HEK293 (cell line): ENCODE data around the gene GPR4.

Experiments used
- BCL11A ChIP-seq: fragments of 450-650 bp; formaldehyde crosslinking; IDR thresholded peaks from 2 replicates; pipeline ENCODE4 v1.5.1; 2016; ENCODE audit warnings: low read depth, missing biosample characterization, missing genetic modification characterization
- FEZF1 ChIP-seq: fragments of 450-650 bp; formaldehyde crosslinking; IDR thresholded peaks from 2 replicates; pipeline ENCODE4 v1.5.1; 2016; ENCODE audit warnings: missing biosample characterization, missing genetic modification characterization
- HOXC10 ChIP-seq: sonication (generic); formaldehyde crosslinking; IDR thresholded peaks from 2 replicates; pipeline ENCODE4 v1.8.1; 2023; ENCODE audit warnings: mild to moderate bottlenecking, missing genetic modification reagents
- HOXD13 ChIP-seq: sonication (generic); formaldehyde crosslinking; IDR thresholded peaks from 2 replicates; pipeline ENCODE4 v1.8.0; 2022; ENCODE audit warnings: missing genetic modification reagents, borderline replicate concordance
- OVOL3 ChIP-seq: fragments of 450-650 bp; formaldehyde crosslinking; IDR thresholded peaks from 2 replicates; pipeline ENCODE4 v1.5.1; 2016; ENCODE audit warnings: missing biosample characterization, missing genetic modification characterization
- ZBTB6 ChIP-seq: fragments of 450-650 bp; formaldehyde crosslinking; IDR thresholded peaks from 2 replicates; pipeline ENCODE4 v1.5.1; 2017; ENCODE audit warnings: missing biosample characterization, missing genetic modification characterization
- ZFHX2 ChIP-seq: fragments of 450-650 bp; formaldehyde crosslinking; conservative IDR thresholded peaks from 2 replicates; pipeline ENCODE4 v1.5.1; 2016; ENCODE audit warnings: missing biosample characterization, missing genetic modification characterization
- ZNF114 ChIP-seq: fragments of 450-650 bp; formaldehyde crosslinking; IDR thresholded peaks from 2 replicates; pipeline ENCODE4 v1.5.0; 2017; ENCODE audit warnings: missing biosample characterization, missing genetic modification characterization
- ZNF121 ChIP-seq: fragments of 450-650 bp; formaldehyde crosslinking; IDR thresholded peaks from 2 replicates; pipeline ENCODE4 v1.5.1; 2016; ENCODE audit warnings: missing biosample characterization, missing genetic modification characterization
- ZNF302 ChIP-seq: fragments of 450-650 bp; formaldehyde crosslinking; IDR thresholded peaks from 2 replicates; pipeline ENCODE4 v1.5.1; 2016; ENCODE audit warnings: missing biosample characterization, missing genetic modification characterization, low read depth
- ZNF37A ChIP-seq: fragments of 450-650 bp; IDR thresholded peaks from 2 replicates; pipeline ENCODE4 v1.5.1; 2018; ENCODE audit warnings: missing biosample characterization, missing genetic modification characterization
- ZNF391 ChIP-seq: fragments of 450-650 bp; formaldehyde crosslinking; IDR thresholded peaks from 2 replicates; pipeline ENCODE4 v1.5.1; 2016; ENCODE audit warnings: low read depth, missing biosample characterization, missing genetic modification characterization, borderline replicate concordance
- ZNF423 ChIP-seq: fragments of 450-650 bp; formaldehyde crosslinking; IDR thresholded peaks from 2 replicates; pipeline ENCODE4 v1.5.1; 2016; ENCODE audit warnings: missing biosample characterization, missing genetic modification characterization
- ZNF433 ChIP-seq: fragments of 450-650 bp; formaldehyde crosslinking; IDR thresholded peaks from 2 replicates; pipeline ENCODE4 v1.5.1; 2016; ENCODE audit warnings: missing biosample characterization, missing genetic modification characterization, low read depth
- ZNF48 ChIP-seq: fragments of 450-650 bp; formaldehyde crosslinking; IDR thresholded peaks from 2 replicates; pipeline ENCODE4 v1.5.1; 2016; ENCODE audit warnings: missing biosample characterization, missing genetic modification characterization
- ZNF621 ChIP-seq: fragments of 450-650 bp; formaldehyde crosslinking; IDR thresholded peaks from 2 replicates; pipeline ENCODE4 v1.5.1; 2017; ENCODE audit warnings: missing biosample characterization, missing genetic modification characterization
- ZNF623 ChIP-seq: fragments of 450-650 bp; formaldehyde crosslinking; IDR thresholded peaks from 2 replicates; pipeline ENCODE4 v1.5.1; 2016; ENCODE audit warnings: missing biosample characterization, missing genetic modification characterization
- ZNF626 ChIP-seq: fragments of 450-650 bp; sonication (Bioruptor Pico); formaldehyde crosslinking; IDR thresholded peaks from 2 replicates; pipeline ENCODE4 v1.5.1; 2018; ENCODE audit warnings: missing biosample characterization, missing genetic modification characterization, inconsistent platforms
- ZNF654 ChIP-seq: fragments of 450-650 bp; formaldehyde crosslinking; IDR thresholded peaks from 2 replicates; pipeline ENCODE4 v1.5.1; 2016; ENCODE audit warnings: low read depth, missing biosample characterization, missing genetic modification characterization
- ZNF704 ChIP-seq: fragments of 450-650 bp; formaldehyde crosslinking; IDR thresholded peaks from 2 replicates; pipeline ENCODE4 v1.5.1; 2016; ENCODE audit warnings: missing biosample characterization, missing genetic modification characterization
- TF ChIP-seq, protein P1 (sequence below): fragments of 450-650 bp; formaldehyde crosslinking; IDR thresholded peaks from 2 replicates; pipeline ENCODE4 v1.5.1; 2016; ENCODE audit warnings: missing biosample characterization, missing genetic modification characterization, borderline replicate concordance
- TF ChIP-seq, protein P2 (sequence below): fragments of 450-650 bp; formaldehyde crosslinking; IDR thresholded peaks from 2 replicates; pipeline ENCODE4 v1.5.1; 2016; ENCODE audit warnings: missing biosample characterization, missing genetic modification characterization, borderline replicate concordance
- TF ChIP-seq, protein P3 (sequence below): fragments of 450-650 bp; formaldehyde crosslinking; IDR thresholded peaks from 2 replicates; pipeline ENCODE4 v1.5.1; 2017; ENCODE audit warnings: missing biosample characterization, mild to moderate bottlenecking, missing genetic modification characterization, moderate library complexity
- TF ChIP-seq, protein P4 (sequence below): fragments of 450-650 bp; formaldehyde crosslinking; IDR thresholded peaks from 2 replicates; pipeline ENCODE4 v1.5.1; 2016; ENCODE audit warnings: missing biosample characterization, missing genetic modification characterization
- TF ChIP-seq, protein P5 (sequence below): fragments of 450-650 bp; formaldehyde crosslinking; IDR thresholded peaks from 2 replicates; pipeline ENCODE4 v1.5.1; 2016; ENCODE audit warnings: missing biosample characterization, missing genetic modification characterization
- TF ChIP-seq, protein P6 (sequence below): fragments of 450-650 bp; IDR thresholded peaks from 2 replicates; pipeline ENCODE4 v1.5.1; 2018; ENCODE audit warnings: missing biosample characterization, mild to moderate bottlenecking, missing genetic modification characterization

Gene GPR4

DNA sequence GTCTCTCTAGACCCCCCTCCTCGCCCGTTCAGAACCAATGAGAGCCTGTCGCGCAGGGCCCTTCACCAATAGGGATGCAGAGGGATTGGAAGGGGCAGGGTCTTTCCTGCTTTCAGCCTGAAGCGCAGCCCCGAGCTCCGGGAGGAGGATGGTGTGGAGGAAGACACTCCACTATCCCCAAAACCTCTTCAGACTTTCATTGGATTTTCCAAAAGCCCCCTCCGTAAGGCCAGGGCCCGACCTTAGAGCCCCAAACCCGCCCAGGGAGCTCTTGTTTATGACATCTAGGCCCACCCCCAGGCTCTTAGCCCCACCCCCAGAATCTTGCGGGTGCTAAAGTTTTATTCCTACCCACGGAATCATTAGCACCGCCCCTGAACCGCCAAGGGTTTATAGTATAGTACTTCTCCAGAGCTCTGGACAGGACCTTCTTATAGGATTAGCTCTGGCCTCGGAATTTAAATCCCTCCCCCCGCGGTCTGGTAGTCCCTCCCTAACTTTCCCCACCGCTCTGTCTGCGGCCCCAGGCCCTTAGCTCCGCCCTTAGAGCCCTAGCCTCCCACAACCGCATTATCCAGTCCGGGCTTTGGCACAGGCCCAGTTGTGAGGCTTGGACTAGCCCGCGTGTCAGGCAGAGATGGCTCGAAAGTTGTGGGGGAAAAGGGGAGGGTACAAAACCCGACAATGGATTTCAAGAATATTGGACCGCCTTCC, 43.8 kb upstream of the GPR4 start (continued):
- TF ChIP-seq, protein P1, sequence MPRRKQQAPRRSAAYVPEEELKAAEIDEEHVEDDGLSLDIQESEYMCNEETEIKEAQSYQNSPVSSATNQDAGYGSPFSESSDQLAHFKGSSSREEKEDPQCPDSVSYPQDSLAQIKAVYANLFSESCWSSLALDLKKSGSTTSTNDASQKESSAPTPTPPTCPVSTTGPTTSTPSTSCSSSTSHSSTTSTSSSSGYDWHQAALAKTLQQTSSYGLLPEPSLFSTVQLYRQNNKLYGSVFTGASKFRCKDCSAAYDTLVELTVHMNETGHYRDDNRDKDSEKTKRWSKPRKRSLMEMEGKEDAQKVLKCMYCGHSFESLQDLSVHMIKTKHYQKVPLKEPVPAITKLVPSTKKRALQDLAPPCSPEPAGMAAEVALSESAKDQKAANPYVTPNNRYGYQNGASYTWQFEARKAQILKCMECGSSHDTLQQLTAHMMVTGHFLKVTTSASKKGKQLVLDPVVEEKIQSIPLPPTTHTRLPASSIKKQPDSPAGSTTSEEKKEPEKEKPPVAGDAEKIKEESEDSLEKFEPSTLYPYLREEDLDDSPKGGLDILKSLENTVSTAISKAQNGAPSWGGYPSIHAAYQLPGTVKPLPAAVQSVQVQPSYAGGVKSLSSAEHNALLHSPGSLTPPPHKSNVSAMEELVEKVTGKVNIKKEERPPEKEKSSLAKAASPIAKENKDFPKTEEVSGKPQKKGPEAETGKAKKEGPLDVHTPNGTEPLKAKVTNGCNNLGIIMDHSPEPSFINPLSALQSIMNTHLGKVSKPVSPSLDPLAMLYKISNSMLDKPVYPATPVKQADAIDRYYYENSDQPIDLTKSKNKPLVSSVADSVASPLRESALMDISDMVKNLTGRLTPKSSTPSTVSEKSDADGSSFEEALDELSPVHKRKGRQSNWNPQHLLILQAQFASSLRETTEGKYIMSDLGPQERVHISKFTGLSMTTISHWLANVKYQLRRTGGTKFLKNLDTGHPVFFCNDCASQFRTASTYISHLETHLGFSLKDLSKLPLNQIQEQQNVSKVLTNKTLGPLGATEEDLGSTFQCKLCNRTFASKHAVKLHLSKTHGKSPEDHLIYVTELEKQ (tag by site-specific recombination), result no peak
- no peak for TF ChIP-seq ZNF302 (tag by site-specific recombination)
- no peak for TF ChIP-seq ZNF423 (tag by site-specific recombination)
- TF ChIP-seq ZNF621 (tag by site-specific recombination), result no peak
- TF ChIP-seq, protein P2, sequence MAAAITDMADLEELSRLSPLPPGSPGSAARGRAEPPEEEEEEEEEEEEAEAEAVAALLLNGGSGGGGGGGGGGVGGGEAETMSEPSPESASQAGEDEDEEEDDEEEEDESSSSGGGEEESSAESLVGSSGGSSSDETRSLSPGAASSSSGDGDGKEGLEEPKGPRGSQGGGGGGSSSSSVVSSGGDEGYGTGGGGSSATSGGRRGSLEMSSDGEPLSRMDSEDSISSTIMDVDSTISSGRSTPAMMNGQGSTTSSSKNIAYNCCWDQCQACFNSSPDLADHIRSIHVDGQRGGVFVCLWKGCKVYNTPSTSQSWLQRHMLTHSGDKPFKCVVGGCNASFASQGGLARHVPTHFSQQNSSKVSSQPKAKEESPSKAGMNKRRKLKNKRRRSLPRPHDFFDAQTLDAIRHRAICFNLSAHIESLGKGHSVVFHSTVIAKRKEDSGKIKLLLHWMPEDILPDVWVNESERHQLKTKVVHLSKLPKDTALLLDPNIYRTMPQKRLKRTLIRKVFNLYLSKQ (tag by site-specific recombination), result no peak
- TF ChIP-seq ZNF391 (tag by site-specific recombination), result 0 out of 2 replicates have a peak, but pooled peaks have one; percentile 14
- no peak for TF ChIP-seq ZNF654
- TF ChIP-seq ZFHX2, result peak; percentile 65; the same call in 1 of the 2 replicates
- no peak for TF ChIP-seq HOXC10
- no peak for TF ChIP-seq ZNF433 (tag by site-specific recombination)
- TF ChIP-seq ZNF121 (tag by site-specific recombination), result no peak
- no peak for TF ChIP-seq ZNF48 (tag by site-specific recombination)
- 0 out of 2 replicates have a peak, but pooled peaks have one; percentile 29 for TF ChIP-seq ZBTB6
- TF ChIP-seq ZNF37A (tag by site-specific recombination), result no peak; the same call in 1 of the 2 replicates
- TF ChIP-seq, protein P3, sequence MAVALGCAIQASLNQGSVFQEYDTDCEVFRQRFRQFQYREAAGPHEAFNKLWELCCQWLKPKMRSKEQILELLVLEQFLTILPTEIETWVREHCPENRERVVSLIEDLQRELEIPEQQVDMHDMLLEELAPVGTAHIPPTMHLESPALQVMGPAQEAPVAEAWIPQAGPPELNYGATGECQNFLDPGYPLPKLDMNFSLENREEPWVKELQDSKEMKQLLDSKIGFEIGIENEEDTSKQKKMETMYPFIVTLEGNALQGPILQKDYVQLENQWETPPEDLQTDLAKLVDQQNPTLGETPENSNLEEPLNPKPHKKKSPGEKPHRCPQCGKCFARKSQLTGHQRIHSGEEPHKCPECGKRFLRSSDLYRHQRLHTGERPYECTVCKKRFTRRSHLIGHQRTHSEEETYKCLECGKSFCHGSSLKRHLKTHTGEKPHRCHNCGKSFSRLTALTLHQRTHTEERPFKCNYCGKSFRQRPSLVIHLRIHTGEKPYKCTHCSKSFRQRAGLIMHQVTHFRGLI, result no peak
- no peak for TF ChIP-seq HOXD13
- TF ChIP-seq OVOL3 (tag by site-specific recombination), result no peak
- TF ChIP-seq ZNF114 (tag by site-specific recombination), result no peak
- TF ChIP-seq, protein P4, sequence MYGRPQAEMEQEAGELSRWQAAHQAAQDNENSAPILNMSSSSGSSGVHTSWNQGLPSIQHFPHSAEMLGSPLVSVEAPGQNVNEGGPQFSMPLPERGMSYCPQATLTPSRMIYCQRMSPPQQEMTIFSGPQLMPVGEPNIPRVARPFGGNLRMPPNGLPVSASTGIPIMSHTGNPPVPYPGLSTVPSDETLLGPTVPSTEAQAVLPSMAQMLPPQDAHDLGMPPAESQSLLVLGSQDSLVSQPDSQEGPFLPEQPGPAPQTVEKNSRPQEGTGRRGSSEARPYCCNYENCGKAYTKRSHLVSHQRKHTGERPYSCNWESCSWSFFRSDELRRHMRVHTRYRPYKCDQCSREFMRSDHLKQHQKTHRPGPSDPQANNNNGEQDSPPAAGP (tag by site-specific recombination), result peak; percentile 52; the same call in 1 of the 2 replicates
- 0 out of 2 replicates have a peak, but pooled peaks have one; percentile 7 for TF ChIP-seq BCL11A (tag by site-specific recombination)
- no peak for TF ChIP-seq ZNF704 (tag by site-specific recombination)
- TF ChIP-seq FEZF1, result no peak
- peak; percentile 100 for TF ChIP-seq ZNF623 (tag by site-specific recombination)
- TF ChIP-seq, protein P5, sequence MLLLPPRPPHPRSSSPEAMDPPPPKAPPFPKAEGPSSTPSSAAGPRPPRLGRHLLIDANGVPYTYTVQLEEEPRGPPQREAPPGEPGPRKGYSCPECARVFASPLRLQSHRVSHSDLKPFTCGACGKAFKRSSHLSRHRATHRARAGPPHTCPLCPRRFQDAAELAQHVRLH (tag by site-specific recombination), result peak; percentile 94
- no peak for TF ChIP-seq ZNF626
- TF ChIP-seq, protein P6, sequence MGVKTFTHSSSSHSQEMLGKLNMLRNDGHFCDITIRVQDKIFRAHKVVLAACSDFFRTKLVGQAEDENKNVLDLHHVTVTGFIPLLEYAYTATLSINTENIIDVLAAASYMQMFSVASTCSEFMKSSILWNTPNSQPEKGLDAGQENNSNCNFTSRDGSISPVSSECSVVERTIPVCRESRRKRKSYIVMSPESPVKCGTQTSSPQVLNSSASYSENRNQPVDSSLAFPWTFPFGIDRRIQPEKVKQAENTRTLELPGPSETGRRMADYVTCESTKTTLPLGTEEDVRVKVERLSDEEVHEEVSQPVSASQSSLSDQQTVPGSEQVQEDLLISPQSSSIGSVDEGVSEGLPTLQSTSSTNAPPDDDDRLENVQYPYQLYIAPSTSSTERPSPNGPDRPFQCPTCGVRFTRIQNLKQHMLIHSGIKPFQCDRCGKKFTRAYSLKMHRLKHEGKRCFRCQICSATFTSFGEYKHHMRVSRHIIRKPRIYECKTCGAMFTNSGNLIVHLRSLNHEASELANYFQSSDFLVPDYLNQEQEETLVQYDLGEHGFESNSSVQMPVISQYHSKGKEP, result peak; percentile 66; the same call in 1 of the 2 replicates
